DMS153 treated with DMSO at 0.1 percent for 48 hours (cell line): ENCODE measurements around the gene PFDN6.
"Not testable (repeated sequence)": the region's sequence is repeated elsewhere in the genome, so short reads cannot be mapped to it uniquely, and the experiment has no call there.

Source experiments
- DNase-seq: peaks from one replicate; lab custom pipeline; 2025; ENCODE audit not compliant: unreplicated experiment; lab: John Stamatoyannopoulos, UW

Gene PFDN6

GRCh38 chr6:33273129-33273923, 16.1 kb upstream of the PFDN6 start:
- DNase-seq = no peak

DNA sequence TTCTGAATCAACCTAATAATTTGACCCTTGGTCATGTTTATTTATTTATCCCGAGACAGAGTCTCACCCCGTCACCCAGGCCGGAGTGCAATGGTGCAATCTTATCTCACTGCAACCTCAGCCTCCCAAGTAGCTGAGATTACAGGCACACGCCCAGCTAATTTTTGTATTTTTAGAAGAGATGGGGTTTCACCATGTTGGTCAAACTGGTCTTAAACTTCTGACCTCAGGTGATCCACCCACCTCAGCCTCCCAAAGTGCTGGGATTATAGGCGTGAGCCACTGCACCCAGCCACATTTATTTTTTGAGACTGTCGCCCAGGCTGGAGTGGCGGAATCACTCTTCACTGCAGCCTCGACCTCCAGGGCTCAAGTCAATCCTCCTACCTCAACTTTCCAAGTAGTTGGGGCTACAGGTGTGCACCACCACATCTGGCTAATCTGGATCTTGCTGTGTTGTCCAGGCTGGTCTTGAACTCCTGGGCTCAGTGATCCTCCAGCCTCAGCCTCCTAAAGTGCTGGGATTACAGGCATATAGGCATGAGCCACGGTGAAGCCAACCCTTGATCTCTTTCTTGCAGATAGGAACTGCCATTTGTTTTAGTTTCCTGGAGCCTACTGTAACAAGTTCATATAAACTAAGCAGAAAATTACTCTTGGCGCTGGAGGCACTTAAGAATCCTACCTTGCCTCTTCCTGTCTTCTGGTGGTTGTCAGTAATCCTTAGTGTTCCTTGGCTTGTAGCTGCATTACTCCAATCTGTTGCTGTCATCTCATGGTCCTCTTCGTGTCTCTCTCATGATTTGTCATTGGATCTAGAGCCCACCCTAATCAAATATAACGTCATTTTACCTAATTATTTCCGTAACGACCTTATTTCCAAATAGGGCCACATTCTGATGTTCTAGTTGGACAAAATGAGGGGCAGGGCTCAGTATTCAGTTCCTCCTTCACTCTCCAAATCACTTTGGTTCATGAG, 15.2 kb upstream of the PFDN6 start:
- no peak for DNase-seq

GRCh38 chr6:33275795-33276580, 13.4 kb upstream of the PFDN6 start:
- not testable (repeated sequence) for DNase-seq

GRCh38 chr6:33276581-33276863, 12.9 kb upstream of the PFDN6 start:
- DNase-seq = no peak

DNA sequence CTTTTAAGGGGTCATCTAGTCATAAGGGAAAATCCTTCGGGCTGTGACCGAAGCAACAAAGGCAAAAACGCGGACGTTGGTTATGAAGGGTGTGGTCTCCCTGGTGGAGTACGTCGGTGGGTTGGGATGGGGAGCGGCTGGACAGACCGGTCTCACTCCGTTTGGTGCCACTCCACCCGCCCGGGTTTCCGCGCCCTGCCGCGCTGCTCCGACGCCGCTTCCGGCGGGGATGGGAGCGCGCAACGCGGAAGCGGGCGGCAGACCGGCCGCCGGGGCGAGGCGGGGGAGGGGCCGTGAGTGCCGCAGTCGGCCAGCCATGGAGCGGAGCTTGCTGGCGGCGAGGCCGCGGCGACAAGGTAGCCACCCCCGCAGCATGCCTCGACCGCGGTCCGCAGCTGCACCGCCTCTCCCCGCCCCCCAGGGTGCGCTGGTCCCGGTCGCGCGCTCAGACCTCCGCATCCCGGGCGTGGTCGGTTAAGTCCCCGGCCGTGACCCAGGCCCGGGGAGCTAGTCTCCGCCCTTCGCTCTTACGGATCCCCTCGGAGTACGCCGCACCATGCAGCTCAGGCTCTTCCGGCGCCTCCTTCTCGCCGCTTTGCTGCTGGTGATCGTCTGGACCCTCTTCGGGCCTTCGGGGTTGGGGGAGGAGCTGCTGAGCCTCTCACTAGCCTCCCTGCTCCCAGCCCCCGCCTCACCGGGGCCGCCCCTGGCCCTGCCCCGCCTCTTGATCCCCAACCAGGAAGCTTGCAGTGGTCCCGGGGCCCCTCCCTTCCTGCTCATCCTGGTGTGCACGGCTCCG, 12.3 kb upstream of the PFDN6 start, which contains the start of gene B3GALT4:
B3GALT4 (plus strand) TSS at position 260 of the 799 bp plus-strand sequence; CDS start at position 557, 297 bp downstream.
- peak; percentile 59 for DNase-seq

DNA sequence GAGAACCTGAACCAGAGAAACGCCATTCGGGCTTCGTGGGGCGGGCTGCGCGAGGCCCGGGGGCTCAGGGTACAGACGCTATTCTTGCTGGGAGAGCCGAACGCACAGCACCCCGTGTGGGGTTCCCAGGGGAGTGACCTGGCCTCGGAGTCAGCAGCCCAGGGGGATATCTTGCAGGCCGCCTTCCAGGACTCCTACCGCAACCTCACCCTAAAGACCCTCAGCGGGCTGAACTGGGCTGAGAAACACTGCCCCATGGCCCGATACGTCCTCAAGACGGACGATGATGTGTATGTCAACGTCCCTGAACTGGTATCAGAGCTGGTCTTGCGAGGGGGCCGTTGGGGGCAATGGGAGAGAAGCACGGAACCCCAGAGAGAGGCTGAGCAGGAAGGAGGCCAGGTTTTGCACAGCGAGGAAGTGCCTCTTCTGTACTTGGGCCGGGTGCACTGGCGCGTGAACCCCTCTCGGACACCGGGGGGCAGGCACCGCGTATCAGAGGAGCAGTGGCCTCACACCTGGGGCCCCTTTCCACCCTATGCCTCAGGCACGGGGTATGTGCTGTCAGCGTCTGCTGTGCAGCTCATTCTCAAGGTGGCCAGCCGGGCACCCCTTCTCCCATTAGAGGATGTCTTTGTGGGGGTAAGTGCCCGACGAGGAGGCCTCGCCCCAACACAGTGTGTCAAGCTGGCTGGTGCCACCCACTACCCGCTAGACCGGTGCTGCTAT, 11.6 kb upstream of the PFDN6 start:
- DNase-seq = no peak

GRCh38 chr6:33278392-33278741, 11.0 kb upstream of the PFDN6 start:
- no peak for DNase-seq

GRCh38 chr6:33278810-33279209, 10.6 kb upstream of the PFDN6 start:
- no peak for DNase-seq

GRCh38 chr6:33279257-33279695, 10.1 kb upstream of the PFDN6 start:
- no peak for DNase-seq

DNA sequence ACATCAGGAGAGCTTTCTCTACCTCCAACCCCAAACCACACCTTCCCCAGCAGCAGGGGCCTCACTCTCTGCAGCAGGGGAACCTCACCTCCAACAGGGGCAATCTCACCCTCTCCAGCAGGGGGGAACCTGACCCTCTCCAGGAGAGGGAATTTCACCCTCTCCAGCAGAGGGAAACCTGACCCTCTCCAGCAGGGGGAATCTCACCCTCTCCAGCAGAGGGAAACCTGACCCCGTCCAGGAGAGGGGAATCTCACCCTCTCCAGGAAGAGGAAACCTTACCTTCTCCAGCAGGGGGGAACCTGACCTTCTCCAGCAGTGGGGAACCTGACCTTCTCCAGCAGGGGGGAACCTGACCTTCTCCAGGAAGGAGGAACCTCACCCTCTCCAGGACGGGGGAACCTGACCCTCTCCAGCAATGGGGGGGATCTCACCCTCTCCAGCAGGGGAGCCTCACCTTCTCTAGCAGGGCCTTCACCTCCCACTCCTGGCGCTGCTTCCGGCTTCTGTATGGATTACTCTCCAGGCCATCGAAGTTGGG, 9.4 kb upstream of the PFDN6 start:
- peak; percentile 18 for DNase-seq

GRCh38 chr6:33280539-33280938, 8.9 kb upstream of the PFDN6 start:
- DNase-seq = no peak

- DNase-seq = not testable (repeated sequence)
Measured at GRCh38 chr6:33285214-33285613, 4.2 kb upstream of the PFDN6 start.

DNA sequence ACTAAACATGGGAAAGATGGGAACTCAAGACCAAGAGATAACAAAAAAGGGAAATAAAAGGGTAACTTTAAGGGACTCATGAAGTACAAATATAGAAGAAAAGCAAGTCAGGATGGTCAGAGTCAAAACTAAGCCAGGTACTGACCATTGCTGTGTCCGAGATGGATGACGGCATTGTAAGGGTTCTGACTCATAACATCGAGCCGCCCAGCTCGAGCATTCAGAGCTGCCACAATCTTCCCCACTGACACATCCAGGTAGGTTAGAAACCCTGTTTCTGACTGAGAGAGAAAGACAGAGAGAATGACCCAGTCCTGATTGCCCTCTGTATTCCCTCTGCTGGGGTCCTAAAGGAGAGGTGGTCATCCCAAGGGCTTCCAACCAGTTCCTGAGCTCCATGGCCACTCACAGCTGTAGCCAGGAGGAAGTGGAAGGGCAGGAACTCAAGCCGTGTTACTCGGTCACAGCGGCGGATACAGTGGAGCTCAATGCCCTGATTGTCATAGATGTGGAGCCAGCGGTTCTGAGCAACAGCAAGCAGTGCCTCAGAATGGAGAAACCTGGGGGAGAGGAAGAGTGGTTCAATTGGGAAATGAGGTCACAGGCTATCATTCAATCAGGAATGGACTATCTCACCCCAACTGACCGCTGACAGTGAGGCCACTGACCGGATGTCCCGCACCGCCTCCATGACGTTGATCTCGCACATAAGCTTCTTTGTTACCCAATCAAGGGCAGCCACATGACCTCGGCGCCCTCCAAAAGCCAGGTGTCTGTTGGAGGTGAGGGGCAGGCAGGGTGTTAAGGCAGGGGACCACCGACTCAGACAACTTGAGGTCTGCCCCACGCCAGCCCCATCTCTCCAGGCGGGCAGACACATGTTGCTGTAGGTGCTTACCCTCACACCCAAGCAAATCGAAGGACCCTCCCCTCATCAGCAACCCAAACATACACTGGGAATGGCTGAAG, 2.2 kb upstream of the PFDN6 start:
- no peak for DNase-seq

DNA sequence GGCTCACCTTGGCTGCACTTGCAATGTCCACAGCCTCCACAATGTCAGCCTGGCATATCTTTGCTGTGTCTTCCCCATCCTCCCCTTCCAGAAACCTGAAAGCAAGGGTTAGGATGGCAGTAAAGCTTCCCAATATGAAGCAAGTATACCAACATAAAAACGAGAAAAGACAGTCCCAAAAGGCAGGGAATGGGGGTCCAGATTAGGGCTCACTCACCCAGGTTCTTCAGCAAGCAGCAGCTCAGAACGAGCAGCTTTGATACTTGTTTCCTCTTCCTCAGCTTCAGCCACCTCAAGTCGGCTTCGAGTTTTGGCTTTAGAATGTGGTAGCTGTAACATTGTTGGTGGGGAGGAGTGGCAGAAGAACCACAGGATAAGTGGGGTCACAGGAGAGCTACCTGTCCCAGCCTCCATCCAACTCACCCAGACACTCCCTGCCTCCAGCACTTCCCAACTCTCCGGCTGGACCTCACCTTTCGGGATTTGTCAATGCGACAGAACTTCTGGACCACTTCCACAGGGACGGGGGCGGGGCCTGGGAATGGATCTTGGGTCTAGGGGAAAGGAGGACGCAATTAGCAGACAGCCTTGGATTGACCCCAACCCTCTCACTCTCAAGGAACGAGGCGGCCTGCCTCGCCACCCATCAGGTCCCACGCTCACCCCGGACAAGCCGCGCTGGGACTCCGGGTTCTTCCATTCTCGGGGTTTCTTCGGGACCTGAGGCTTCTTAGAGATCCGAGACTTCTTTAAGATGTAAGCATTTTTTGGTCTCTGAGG, 1.1 kb upstream of the PFDN6 start:
- no peak for DNase-seq

GRCh38 chr6:33289784-33290315, 449 bp downstream of the PFDN6 start:
- no peak for DNase-seq

DNA sequence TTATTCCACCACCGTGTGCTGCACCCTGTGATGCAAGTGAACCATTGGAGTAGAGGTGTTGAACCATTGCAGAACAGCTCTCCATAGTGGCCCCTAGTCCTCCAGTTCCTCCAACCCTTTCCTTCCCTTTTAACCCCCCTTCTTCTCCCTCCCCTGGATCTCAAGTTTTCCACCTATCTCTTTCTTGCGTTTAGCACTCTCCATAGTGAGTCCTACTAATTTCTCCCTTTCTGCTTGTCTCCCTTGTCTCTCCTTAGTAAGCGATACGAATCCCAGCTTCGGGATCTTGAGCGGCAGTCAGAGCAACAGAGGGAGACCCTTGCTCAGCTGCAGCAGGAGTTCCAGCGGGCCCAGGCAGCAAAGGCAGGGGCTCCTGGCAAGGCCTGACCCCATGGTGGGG, 1.1 kb downstream of the PFDN6 start:
- no peak for DNase-seq

DNA sequence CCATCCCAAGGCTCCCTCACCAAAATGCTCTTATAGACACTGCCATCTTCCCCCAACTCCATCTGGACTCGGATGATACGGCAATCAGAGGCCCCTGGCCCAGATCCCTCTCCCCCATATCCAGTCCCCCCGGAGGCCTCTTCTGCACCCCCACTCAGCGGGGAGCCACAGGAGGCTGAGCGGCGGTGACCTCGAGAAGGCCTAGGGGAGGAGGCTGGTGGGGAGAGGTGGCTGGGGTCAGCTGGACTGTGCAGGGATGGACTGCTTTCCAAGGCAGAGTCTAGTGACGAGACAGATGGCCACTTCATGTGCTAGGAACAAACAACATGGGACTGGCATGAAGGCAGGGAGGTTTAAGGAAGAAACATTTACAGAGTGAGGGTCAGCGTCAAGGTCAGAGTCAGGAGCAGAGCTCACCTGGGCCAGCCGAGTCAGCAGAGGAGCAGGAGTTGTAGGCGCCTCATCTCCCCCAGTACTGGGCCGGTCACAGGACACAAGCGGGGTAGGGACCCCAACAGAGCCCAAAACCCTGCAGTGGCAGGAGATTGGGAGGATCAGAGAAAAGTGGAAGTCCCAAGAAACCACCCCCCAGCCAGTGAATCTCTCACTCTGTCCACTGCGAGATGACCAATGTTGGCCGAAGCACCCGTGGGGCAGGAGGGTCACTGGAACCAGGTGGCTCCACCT, 3.7 kb downstream of the PFDN6 start:
- no peak for DNase-seq
